NCI-H82 (cell line): ENCODE measurements around the gene ARMS2.

Experiments used
- DNase-seq: peaks from one replicate; lab custom pipeline; 2025; lab: John Stamatoyannopoulos, UW

Gene ARMS2

GRCh38 chr10:122471531-122472177 lies 17.2 kb downstream of the ARMS2 start:
- DNase-seq = no peak

GRCh38 chr10:122473116-122473515 lies 18.7 kb downstream of the ARMS2 start:
- no peak for DNase-seq

DNA sequence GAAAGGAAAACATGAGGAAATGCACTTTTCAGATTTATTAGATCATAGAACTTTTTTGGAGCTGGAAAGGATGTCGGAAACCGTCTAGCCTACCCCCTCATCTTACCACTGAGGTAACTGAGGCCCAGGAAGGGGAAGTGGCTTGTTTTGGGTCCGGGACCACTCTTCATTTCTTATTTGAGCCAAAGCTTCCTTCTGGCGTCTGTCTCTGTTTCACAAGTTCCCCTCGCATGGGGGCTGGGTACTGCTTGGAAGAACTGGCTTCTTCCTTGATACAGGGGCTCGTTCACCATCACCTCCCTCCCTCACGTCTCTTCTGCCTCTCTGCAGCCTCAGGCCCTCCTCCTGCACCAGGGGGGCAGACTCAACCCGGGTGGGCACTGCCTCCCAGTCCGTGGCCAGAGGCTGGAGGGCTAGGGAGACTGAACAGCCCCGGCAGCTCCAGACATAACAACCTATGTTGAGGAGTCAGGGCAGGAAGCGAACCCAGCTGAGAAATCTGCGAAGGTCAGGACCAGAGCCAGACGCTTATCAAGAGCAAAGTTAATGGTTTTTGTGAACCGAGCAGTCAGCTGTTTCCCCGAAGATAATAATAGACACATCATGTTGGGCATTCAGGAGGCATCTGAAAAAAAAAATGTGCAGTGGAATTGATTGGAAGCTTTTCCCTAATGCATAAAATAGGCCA lies 19.8 kb downstream of the ARMS2 start:
- no peak for DNase-seq

- peak; percentile 27 for DNase-seq
Measured at GRCh38 chr10:122475100-122475499, 20.6 kb downstream of the ARMS2 start.

- DNase-seq = no peak
Measured at GRCh38 chr10:122475591-122476332, 21.3 kb downstream of the ARMS2 start.

- no peak for DNase-seq
Measured at GRCh38 chr10:122476333-122476695, 21.9 kb downstream of the ARMS2 start.

DNA sequence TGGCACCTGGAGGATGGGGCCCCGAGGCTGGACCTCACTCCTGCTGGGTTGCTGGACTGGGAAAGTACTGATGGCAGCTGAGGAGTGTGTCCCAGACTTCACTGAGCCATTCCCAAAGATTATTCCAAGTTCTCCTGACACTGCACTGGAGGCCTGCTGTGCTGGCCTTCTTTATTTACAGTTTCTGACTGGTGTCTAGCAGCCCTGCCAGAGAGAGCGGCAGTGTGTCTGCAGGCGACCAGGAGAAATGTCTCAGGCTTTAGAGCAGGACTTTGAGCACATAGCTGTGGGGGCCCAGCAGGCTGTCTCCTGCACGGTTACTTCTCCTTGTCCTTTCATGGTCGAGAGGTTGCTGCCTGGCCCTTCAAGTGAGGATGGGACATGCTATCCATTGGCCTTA lies 23.0 kb downstream of the ARMS2 start:
- no peak for DNase-seq

DNA sequence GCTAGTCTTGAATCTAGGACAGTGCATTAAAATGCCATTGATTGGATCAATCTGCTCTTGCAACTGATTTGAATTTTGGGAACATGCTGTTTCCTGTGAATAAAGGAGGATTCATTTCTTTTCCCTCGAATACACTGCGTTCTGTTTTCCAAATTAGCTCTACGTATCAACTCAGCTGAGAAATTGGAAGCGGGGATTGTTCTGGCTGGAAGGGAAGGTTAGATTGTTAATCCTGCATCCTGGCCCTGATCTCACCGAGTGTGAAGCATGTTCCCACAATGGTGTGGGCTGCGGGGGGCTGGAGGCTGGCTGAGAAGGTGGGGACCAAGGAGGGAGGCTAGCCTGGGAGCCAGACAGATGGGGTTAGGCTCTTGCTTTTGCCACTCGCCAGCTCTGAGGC lies 24.5 kb downstream of the ARMS2 start:
- DNase-seq = peak; percentile 35

- no peak for DNase-seq
Measured at GRCh38 chr10:122480146-122480833, 25.8 kb downstream of the ARMS2 start.

DNA sequence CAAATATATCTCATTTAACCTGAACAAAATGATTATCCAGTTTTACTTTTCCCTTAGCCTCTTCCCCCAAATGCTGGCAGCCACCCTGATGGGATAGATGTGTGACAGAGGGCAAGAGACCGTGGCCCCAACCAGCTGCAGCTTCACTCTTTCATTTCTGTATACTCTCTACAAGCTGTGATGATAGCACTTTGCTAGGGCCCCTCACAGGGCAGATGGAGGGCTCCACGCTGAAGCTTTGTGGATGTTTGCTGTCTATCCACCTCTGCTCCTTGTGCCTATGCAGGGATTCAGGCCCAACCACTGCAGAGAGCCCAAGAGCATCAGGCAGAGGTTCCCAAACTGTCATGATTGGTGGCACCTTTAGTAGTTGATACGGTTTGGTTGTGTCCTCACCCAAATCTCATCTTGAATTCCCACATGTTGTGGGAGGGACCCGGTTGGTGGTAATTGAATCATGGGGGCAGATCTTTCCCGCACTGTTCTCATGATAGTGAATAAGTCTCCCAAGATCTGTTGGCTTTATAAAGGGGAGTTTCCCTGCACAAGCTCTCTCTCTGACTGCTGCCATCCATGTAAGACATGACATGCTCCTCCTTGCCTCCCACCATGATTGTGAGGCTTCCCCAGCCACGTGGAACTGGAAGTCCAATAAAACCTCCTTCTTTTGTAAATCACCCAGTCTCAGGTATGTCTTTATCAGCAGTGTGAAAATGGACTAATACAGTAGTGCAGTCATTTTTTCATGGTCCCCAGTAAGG lies 27.0 kb downstream of the ARMS2 start:
- no peak for DNase-seq

GRCh38 chr10:122484276-122485060 lies 30.0 kb downstream of the ARMS2 start:
- no peak for DNase-seq

DNA sequence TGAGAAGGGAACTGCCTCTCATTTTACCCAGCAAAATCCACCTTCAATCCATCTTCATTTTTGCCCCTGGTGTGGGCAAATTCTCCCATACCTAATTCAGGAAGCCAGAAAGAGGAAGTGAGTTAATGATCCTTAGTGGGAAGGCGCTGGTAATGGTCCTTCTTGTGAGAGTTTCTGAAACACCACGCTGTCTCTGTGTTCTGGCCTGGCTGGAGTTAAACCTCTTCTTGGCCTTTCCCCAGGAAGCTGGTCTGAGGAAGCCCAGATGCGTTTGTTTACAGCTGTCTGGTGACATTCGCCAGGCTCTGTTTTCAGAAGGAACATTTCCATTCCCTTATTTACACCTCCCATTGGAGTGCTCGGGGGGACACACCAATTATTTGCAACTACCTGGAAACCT lies 31.2 kb downstream of the ARMS2 start:
- DNase-seq = no peak

- no peak for DNase-seq
Measured at GRCh38 chr10:122486406-122487080, 32.1 kb downstream of the ARMS2 start.

DNA sequence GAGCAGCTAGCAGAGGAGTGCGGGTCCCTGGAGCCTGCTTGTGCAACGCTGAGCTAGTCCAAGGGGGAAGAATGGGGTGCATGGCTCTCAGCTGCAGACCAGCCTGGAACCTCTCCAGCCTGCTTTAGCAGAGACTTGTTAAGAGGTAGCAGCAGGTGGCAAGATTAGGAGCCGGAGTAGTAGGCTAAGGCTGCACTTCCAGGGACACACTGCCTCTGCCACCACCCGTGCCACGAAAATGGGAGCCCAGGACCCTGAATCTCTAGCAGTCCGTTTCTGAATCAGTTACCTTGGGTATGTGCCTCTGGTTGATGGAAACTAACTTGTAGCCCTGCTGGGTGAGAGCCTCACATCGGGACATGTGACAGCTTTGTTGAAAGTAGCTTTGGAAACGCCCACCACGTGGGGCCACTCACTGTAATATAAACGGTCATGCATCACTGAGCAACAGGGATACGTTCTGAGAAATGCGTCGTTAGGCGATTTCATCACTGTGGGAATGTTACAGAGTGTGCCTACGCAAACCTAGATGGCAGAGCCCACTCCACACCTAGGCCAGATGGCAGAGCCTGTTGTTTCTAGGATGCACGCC lies 32.8 kb downstream of the ARMS2 start:
- peak; percentile 70 for DNase-seq

- DNase-seq = no peak
Measured at GRCh38 chr10:122490268-122490667, 35.8 kb downstream of the ARMS2 start.

DNA sequence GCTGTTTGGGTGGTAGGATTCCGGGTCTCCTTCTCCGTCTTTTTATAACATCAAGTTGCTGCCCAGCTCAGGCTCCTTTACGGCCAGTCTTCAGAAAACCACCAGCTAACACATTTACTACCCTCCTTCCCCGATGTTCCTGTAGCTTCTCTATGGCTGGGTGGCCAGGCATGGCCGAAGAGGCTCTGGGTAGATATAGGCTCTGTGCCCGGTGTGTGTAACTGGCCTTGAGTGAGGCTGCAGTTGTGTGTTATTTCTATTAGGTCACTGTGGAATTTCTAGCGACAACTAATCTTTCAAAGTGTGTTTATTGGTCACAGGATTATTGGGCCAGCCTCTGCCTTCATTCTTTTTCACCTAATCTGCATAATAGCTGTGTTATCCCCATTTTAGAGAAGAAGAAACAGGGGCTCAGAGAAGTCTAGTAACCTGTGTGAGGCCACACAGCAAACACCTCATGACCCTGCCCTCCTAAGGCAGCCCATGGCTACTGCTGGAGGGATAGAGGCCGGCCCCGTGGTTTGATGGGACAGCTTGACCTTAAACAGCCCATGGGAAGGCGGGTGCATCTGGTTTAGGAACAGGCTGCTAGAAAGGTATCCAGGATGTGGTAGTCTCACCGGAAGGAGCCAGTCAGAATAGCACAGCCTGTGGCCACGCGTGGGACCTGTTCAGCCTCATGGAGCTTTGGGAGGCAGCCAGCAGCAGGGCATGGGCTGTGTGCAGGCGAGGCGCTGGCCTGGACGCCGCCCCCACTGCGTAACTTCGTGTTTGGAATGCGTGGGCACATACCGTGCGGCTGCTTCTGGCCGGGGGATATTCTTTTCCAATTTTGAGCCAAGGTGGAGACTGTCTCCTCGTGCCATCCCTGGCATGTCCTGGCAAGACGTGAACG lies 36.6 kb downstream of the ARMS2 start:
- DNase-seq = no peak

DNA sequence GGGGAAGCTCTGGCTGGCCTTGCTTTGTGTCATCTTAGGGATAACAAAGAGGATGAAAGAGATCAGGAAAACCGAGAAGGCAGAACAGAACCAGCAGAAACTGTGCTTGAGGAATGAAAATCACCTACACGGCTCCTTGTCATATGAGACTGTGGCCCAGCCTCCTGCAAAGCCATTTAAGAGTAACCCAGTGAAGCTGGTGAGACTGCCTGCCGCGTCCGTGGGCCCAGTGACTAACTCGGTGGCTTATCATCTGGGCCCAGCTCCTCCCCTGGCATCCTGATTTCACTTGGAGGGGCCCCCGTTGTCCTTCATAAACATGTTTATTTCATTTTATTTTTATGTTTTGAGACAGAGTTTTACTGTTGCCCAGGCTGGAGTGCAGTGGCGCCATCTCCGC lies 37.6 kb downstream of the ARMS2 start:
- DNase-seq = no peak

DNA sequence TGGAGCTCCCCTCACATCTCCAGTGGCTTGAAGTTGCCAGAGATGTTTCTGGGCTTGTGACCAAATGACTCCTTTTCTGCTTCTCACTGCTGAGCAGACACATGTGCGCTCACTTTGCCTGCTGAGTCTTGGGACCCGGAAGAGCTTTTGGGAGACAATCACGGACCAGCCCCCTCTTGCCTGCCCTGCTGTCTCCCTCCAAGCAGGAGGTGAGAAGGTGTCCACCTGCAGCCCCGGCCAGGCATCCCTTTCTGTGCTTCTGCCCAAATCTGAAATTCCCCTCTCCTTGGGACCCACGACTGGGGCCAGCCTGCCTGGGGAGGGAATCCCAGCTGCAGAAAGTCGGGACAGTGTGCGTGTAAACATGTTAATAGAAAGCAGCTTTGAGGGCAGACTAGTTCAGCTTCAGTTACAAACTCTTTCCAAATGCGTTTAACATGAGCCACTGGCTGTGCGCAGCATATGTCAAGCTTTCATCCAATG lies 38.6 kb downstream of the ARMS2 start:
- DNase-seq = no peak

GRCh38 chr10:122493761-122494160 lies 39.3 kb downstream of the ARMS2 start:
- DNase-seq = no peak
